Measurements from ENCODE around the gene CRK.

Gene CRK

DNA sequence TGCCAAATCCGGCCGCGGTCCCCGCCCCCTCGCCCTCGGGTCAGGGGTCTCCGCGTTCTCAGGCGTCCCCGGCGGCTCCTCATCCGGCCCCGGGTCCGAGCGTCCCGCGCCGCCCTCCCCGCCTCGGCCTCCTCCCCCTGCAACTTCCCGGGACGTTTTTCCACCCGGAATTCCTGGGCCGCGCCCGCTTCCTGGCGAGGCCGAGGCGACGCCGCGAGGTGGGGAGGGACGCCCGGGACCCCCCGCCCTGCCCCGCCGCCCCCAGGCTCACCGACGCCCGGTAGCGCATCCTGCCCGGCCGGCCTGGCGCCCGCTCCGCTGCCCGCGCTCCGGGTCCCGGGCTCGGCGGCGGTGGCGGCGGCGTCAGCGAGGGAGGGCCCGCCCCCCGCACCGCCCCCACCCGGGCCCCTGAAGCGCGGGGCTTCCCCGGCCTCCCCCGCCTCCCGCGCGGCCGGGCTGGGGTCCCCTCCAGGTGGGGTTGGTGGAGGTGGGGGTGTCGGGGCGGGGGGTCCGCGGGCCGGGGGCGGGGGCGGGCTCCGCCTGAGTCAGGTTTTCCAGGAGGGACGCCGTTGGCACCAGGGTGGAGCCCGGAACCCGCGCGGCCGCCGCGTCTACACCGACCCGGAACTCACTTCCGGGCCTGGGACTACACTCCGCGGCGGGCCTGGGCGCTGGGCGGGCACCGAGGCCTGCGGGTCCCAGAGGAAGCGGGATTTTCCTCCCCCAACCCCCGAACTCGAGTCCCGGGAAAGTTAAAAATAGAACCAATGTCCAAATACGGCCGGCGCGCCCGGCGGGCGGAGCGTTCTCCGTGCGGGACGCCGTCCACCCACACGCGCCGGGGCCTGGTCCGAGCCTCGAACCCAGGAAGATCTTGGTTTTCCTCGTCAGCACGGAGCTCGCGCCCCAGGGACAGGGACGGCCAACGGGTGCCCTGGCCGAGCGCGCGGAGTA lies 29.7 kb upstream of the CRK start:
- peak; percentile 2 for DNase-seq

DNA sequence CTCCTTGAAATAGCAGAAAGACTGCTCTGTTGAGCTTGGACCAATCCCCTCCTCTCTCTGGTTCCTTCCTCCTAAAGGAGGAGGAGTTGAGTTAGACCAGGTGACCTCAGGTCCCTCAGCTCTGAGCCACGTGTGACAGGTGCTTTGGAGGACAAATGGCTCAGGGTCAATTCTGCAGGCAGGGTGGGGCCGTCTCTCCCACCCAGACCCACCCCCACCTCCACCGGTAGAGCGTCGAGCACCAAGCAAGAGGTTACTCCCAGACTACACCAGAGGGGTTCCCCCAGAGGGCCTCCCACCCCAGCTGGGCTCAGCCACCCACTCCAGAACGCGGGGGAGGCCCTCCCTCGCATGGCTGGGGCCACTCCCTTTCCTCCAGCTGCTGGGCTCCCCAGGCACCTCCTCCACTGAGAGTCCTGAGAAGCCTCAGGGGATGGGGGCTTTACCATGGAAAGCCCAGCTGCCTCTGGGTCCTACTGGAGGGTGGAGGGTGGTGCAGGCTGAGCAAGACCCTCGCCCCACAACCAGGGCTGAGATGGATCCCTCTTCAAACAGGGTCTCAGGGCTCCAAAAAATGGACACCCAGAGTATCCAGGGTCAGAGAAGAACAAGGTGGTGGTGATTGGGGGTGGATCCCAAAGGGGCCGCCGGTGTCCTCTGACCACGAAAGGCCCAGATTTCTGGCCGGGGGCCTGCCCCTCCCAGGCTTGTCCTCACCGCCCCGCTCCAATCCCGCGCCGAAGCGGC lies 28.8 kb upstream of the CRK start:
- DNase-seq, result peak; percentile 32

DNA sequence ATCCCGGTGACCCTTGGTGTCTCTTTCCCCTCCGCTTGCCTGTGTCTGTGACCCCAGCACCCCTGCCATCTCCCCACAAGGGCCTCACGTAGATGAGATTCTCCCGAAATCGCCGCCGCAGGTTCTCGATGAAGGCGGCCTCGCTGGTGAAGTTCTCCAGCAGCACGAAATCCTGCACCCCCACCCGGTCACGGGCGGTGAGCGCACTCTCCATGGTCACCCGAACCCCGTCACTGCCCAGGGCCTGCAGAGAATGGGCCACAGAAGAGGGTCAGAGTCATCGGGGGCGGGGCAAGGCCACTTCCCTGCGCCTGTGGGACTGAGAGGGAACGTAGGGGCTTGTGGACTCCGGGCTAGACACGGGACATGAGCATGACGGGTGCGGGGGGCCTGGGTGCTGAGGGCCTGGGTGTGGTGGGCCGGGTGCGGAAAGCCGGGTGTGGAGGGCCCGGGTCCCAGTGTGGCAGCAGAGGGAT lies 28.1 kb upstream of the CRK start:
- no peak for DNase-seq

DNA sequence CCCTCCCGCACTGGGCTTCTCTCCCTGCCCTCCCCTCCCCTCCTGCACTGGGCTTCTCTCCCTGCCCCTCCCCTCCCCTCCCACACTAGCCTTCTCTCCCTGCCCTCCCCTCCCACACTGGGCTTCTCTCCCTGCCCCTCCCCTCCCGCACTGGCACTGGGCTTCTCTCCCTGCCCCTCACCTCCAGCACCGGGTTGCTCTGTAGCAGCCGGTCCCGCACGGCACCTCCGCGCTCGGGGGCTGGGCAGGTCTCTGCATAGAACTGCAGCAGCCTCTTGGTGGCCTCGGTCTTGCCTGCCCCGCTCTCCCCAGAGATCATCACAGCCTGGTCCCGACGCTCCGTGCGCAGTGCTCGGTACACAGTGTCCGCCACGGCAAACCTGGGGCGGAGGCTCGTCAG lies 26.6 kb upstream of the CRK start:
- no peak for DNase-seq

DNA sequence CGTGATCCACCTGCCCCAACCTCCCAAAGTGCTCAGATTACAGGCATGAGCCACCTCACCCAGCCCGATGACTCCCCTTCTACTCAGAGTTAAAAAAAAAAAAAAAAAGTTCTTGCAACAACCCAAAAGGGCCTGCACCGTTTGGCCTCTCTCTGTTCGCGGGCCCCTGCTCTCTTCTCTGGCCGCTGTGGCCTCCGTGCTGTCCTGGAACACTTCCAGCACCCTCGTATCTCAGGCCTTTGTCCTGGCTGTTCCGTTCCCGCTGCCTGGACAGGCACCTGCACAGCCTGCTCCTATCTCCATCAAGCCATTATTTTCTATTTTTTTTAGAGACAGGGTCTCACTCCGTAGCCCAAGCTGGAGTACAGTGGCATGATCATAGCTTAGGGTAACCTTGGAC lies 25.7 kb upstream of the CRK start:
- DNase-seq, result no peak

DNA sequence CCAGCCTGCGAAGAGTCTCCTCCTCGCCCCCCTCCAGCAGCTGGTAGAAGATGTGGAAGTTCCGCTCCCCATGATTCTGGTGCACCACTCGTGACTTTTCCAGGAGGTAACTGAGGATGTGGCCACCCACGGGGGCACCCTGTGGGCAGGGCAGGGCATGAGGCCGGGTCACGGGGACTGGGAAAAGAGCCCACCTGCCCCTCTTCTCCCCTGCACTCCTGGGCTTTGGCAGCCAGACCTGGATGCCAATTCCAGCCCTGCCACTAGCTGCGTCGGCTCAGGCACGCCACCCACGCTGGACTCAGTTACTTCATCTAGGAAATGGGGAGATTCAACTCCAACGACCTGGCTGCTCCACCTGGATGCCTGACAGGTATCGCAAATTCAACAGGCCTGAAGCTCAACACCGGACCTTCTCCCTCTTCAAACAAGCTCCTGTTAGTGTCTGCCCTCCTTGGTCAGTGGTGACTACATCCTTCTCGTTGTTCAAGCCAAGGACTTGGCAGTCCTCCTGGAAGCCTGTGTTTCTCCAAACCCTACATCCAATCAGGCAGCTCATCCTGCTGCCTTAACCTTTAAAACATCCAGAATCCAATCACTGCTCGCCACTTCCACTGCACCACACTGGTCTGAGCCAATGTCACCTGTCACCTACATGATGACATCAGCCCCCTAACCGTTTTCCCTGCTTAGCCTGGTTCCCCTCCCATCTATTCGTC lies 24.9 kb upstream of the CRK start:
- DNase-seq, result no peak

DNA sequence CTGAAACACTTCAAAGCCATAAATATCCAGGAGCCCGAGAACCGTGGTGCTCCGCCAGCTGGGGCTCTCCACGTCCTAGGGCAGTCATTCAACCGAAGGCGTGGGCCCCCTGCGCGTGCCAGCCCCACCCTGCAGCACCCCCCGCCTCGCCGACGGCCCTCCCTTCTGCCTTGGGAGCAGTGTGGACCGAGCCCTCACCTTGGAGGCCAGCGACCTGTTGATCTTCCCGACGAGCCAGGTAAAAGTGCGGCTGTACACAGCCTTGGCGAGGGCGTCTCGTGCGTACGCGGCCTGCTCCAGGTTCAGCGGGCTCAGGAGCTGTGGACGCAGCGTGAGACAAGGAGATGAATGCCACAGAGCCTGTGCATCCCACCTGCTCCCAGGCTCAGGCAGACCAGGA lies 22.4 kb upstream of the CRK start:
- DNase-seq, result no peak

DNA sequence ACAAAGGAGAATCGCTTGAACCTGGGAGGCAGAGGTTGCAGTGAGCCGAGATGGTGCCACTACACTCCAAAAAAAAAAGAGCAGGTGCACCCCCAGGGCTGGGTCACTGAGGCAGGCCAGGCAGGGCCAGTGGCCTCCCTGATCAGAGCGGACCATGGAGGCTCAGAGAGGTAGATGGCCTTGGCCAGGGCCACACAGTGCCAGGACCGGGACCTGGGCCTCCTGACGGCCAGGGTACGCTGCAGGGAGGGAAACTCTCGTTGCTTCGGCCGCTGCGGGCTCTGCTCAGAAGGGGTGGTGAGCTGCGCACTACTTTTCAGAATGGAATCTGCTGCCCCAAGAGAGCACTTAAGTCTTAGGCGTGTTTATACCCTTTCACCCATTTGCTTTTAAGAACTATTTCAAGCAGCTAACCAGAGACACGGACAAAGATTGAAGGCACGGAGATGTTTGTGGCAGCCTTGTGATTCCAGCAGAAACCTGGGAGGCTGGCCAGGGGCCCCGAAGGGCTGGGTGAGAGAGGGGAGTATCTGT lies 19.4 kb upstream of the CRK start:
- DNase-seq, result no peak

DNA sequence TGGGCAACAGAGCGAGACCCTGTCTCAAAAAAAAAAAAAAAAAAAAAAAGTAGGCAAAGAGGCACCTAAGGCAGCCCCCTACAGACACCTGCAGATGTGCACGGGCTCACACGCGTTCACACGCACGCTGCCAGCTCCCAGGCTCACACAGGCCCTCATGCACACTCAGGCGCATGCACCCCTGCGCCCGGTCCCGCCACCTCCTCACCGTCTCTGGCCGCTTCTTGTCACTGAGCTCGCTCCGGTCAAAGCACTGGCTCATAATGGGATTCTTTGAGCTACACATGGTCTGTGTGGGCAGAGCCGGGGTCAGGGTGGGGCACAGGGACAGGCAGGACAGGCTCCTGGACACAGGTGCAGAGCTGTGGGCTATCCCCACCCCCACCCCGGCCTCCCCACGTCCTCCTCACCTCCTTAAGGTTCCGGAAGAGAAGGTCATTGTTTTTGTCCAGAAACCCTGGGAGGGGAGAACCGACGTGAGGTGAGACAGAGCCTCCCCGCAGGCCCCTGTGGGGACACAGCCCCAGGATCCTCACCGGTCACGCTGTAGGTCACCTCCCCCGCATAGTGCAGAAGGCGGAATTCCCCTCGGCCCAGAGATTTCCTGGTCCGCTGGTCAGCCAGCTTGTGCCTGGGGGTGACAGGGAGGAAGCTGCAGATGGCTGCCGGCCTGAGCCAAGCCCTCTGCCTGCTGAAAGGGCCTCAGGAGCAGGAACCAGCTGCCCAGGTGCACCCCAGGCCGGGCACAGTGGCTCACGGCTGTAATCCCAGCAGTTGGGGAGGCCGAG lies 18.6 kb upstream of the CRK start:
- DNase-seq, result no peak

DNA sequence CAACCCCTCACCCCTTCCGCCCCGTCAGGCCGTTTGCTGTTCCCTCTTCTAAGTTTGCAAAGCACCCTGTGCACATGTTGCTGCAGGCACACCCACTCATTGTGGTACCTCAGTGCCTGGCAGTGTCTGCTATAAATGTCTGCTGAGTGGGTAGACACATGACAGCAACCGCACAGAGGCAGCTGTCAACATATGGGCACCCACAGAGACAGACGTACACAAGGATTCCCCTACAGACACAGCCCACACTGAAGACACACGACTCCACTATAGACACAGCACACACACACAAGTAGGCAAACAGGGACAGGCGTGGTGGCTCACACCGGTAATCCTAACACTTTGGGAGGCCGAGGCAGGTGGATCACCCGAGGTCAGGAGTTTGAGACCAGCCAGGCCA lies 17.8 kb upstream of the CRK start:
- no peak for DNase-seq

DNA sequence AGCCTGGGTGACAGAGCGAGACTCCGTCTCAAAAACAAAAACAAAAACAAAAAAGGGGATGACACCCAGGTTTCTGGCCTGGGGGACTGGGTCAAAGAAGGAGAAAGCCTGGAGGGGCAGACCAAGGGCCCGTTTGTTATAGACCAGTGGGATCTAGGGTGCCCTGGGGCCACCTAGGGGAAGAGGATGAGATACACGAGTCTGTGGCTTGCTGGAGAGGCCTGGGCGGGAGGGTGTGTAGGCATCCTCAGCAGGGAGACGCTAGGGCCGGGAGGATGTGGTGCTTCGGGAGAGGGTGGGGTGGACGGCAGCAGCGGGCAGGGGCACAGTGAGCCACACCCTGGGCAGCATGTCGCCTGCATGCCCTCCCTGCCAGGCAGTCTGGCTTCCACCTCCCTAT lies 17.1 kb upstream of the CRK start:
- no peak for DNase-seq

DNA sequence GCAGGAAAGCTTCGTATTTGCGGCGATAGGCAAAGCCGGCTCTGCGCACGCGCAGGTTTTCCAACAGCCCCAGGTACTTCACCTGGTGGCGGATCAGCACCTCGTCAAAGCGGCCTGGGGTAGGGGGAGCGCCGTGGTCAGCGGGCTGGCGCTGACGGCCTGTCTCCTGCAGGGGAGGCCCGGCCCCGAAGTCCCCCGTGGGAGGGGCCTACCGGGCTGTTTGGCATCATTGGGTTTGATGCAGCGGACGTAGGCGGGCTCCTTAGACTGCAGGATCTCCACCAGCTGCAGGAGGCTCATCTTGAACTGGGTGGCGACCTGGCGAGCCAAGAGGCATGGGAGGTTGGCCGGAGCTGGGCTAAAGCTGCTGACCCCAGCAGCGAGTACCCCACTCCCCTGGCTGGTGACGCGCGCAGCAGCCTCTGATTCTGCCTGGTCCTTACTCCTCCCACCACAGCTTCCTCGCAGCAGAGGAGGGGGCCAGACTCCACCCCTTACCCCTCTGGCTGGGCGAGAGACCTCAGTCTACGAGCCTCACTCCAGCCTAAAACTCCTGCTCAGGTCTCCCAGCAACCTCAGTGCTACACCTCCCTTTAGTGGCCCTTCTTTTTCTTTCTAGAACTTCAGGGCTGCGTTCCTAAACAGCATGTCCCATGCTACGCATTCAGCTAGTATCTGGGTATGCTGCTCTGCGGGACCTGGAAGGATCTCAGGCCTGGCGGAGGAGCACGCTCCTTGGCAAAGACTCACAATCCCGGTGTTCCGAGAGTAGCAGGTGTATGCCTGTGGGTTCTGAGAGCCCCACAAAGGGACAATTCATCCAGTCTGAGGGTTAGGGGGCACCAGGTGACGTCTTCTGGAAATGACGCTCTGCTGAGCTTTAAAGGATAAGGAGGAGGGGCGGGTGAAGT lies 16.1 kb upstream of the CRK start:
- no peak for DNase-seq

DNA sequence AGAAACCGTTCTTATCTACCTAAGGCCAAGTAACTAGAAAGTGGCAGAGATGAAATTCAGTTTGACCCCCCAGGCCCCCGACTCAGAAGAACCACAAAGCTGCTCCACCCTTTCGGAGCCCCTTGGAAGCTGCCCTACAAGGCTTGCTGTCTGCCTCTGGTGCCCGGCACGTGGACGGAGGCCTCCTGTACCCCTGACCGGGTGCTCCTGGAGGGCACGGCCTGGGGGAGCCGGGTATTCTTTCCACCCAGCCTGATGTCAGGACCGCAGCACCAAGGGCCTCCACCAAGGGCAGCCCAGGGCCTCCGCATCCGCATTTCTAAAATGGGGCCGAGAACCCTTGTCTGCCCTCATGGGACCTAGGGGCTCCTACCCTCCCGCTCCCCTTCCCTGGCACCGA lies 15.5 kb upstream of the CRK start:
- no peak for DNase-seq

DNA sequence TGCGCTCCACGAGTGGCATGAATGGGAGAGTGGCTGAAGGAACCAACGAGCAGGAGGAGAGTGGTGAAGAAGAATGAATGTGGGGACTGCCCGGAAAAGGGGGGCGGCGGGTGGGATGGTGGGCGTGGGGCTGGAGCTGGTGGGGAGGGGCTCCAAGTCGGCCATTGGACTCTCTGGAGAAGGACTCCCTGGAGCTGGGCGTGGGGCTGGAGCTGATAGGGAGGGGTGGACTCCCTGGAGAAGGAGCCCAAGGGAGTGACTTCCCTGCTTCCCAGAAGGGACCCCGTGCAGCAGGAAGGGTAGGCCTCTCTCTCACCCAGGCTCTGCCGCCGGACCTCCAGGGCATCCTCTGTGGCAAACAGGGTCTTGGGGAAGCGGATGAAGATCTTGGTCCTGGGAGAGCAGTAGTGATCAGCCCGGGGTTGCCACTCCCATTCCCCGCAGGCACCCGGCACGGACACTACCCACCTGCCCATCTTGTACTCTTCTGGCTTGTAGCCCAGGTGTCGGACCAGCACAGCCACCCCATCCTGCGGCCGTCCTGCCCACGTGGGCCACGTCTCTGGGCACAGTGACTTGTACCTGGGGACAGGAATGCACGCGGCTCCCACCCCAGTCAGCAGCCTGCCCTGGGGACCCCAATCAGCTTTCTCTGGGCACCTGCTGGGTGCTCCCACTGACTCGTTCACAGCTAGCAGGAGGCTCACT lies 14.9 kb upstream of the CRK start:
- no peak for DNase-seq

DNA sequence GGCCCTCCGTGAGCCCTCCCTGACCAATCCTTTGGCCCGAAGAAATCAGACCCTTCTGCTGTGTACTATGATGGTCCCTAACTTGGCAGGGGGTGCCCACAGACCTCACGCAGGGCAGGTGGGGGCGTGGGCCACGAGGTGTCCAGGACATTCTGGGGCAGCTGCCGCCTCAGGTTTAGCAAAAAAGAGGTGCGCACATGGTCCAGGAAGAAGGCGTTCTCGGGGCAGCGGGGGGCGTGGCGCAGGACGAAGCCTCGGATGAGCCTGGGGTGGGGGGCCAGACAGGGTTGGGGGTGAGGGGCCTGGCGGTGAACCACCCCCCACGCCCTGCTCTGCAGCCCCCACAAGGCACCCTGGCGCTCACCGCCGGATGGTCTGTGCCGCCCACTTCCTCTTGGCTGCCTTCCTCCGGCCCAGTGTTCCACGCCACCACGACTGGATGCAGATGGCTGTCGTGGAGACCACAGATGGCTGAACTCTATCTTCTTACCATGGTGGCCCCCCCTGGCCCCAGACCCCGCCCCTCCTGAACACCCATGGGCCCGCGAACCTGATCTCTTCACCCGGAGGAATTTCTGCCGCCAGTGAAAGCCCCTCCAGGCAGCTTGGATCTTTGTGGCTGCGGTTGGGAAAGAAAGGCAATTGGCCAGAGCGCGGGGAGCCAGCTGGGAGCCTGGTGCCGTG lies 14.2 kb upstream of the CRK start:
- no peak for DNase-seq

DNA sequence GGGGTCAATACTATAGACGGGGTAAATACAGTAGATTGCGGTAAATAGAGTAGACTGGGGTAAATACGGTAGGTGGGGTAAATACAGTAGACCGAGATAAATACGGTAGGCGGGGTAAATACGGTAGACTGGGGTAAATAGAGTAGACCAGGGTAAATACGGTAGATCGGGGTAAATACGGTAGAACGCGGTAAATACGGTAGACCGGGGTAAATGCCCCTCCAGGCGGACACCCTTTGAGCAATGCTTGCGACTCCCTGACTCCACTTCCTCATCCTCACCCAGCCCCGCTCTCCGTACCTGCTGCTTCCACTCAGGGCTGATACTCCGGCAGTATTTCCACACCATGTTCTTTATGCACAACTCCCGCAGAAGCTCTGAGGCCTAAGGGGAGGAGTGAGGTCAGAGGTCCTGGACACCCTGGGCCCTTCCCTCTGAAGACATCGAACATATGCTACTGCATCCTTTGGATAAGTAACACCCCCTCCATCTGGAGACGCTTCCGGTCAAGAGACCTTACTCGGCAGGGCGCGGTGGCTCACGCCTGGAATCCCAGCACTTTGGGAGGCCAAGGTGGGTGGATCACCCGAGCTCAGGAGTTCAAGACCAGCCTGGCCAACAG lies 13.3 kb upstream of the CRK start:
- DNase-seq, result no peak

DNA sequence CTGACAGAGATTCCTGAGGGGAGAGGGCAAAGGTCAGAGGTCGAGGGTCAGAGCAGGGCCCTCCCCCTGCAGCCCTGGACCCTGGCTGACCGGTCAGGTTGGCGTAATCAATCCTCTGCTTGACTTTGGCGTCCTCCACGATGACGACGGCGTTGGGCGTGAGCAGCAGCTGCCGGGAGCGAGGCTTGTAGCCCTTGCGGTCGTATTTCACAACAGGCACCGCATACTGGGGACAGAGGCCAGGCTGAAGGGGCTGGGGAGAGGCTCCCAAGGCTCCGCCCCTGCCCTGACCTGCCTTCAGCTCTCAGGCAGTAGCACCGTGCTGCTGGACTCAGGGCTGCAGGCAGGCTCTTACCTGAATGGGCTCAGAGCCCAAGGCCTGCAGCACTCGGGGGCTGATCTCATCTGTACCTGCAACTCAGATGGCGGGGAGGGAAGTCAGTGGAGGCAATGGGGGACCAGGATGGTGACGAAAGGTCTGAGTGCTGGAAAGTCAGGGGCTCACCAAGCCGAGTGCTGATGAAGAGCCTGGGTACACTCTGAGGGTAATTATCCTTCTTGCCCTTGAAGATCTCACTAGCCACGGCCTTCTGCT lies 12.0 kb upstream of the CRK start:
- DNase-seq, result no peak

DNA sequence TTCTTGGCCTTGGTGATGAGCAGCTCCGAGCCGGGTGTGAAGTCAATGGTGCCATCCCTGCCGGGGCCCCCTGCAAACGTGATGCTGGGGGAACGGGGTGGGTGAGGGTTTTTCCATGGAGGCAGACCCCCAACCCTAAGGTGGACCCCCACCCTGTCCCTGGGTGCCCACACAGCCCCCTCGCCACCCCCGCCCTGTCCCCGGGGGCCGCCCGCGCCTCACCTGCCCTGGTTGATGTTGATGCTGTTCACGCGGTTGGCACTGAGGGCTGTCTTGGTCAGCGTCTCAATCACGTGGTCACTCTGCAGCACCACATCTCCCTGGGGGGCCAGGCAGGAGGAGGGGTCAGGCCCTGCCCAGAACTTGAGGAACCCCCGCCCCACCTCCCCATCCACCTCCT lies 11.2 kb upstream of the CRK start:
- DNase-seq, result no peak

DNA sequence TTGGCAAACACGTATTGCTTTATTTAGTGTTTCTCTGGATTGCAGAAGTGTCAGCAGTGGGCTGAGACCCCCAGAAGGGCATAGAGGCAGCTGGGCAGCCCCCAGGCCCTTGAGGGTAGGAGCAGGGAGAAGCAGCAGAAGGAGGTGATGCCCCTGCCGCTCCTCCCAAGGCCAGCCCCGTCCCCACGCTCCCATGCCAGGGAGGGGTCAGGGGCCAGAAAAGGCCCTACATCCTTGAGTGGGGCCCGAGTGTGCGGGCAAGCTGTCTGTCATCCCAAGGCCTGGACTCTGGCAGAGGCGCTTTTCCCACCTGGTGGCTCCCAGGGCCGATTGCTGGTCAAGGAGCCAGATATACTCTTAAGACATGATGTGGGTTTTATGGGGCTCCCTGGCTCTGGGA lies 8.2 kb upstream of the CRK start:
- DNase-seq, result no peak
